SU-DHL-6 (cell line): ENCODE measurements around the gene PCSK2.

Experiments
- EZH2phosphoT487 ChIP-seq: fragments of 200-600 bp; sonication (generic), shearing (Covaris generic); conservative IDR thresholded peaks from 2 replicates; pipeline ENCODE4 v1.6.1; 2018; ENCODE audit warnings: mild to moderate bottlenecking, antibody characterized with exemption, low read length, moderate library complexity, mixed read lengths
- TF ChIP-seq, protein P1 (sequence below): fragments of 200-600 bp; sonication (generic); IDR thresholded peaks from one replicate; pipeline ENCODE4 v1.5.1; 2017; ENCODE audit warnings: antibody characterized with exemption, mild to moderate bottlenecking, low read length, moderate library complexity; ENCODE audit not compliant: insufficient read depth, poor library complexity, severe bottlenecking

DNA sequence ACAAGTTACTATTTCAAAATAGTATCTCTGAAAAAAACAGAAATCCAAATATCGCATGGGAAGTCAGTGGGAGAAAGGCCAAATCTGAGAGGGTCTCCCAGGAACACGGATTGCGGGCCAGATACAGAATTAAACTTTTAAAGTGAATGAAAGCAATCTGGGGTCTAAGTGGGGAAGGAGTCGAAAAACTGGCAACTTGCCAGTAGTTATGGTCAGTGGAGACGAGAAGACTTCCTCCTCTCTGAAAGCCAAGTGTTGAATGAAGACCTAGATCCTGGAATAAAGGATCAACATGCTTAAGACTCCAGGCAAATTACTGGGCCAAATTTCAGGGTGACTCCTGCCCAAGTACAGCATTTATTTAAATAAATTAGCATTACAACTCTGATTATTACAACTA, 180.7 kb downstream of the PCSK2 start:
- TF ChIP-seq, protein P1, sequence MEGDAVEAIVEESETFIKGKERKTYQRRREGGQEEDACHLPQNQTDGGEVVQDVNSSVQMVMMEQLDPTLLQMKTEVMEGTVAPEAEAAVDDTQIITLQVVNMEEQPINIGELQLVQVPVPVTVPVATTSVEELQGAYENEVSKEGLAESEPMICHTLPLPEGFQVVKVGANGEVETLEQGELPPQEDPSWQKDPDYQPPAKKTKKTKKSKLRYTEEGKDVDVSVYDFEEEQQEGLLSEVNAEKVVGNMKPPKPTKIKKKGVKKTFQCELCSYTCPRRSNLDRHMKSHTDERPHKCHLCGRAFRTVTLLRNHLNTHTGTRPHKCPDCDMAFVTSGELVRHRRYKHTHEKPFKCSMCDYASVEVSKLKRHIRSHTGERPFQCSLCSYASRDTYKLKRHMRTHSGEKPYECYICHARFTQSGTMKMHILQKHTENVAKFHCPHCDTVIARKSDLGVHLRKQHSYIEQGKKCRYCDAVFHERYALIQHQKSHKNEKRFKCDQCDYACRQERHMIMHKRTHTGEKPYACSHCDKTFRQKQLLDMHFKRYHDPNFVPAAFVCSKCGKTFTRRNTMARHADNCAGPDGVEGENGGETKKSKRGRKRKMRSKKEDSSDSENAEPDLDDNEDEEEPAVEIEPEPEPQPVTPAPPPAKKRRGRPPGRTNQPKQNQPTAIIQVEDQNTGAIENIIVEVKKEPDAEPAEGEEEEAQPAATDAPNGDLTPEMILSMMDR, result no peak
- no peak for TF ChIP-seq EZH2phosphoT487
